Fibroblast of lung (primary cell): ENCODE results near the gene DDX10.

ENCODE experiments used
- EZH2 ChIP-seq: IDR thresholded peaks from 2 replicates; pipeline ENCODE4 v1.5.1; 2012; ENCODE audit warnings: low read length, control low read depth, mild to moderate bottlenecking; ENCODE audit errors: missing control alignments
- TF ChIP-seq, protein P1 (sequence below), 2 donors: IDR thresholded peaks in 1 of 2; conservative IDR thresholded peaks in 1 of 2; 1 replicate in 1 of 2; 2 replicates in 1 of 2; pipeline ENCODE4 v1.5.1; 2011 to 2012; ENCODE audit warnings: low read length in 2 of 2, control low read depth in 1 of 2, inconsistent platforms in 1 of 2, low read depth in 1 of 2, mild to moderate bottlenecking in 1 of 2

DNA sequence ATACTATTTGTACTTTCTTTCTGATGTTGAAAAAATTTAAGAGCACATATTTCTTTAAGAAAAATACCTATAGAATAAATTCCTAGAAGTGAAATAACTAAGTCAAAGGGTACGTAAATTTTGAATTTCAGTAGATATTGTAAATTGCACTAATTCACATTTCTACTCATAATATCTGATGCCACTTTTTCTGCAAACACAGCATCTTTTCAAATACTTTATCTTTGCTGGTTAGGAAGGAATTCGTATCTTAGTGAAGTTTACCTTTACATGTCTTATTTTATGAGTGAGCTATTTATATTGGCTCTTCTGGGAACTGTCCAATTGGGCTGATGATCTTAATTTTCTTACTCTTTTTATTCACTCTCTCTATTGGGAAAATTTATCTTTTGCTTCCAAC is 148.2 kb downstream of the DDX10 start:
- TF ChIP-seq, protein P1, sequence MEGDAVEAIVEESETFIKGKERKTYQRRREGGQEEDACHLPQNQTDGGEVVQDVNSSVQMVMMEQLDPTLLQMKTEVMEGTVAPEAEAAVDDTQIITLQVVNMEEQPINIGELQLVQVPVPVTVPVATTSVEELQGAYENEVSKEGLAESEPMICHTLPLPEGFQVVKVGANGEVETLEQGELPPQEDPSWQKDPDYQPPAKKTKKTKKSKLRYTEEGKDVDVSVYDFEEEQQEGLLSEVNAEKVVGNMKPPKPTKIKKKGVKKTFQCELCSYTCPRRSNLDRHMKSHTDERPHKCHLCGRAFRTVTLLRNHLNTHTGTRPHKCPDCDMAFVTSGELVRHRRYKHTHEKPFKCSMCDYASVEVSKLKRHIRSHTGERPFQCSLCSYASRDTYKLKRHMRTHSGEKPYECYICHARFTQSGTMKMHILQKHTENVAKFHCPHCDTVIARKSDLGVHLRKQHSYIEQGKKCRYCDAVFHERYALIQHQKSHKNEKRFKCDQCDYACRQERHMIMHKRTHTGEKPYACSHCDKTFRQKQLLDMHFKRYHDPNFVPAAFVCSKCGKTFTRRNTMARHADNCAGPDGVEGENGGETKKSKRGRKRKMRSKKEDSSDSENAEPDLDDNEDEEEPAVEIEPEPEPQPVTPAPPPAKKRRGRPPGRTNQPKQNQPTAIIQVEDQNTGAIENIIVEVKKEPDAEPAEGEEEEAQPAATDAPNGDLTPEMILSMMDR (conservative IDR thresholded peaks at IDR 0.05 in 1 of 2, IDR thresholded peaks at IDR 0.05 in 1 of 2; ENCODE audit: low read depth in 1 of 2, low read length in 2 of 2): no peak
- no peak for TF ChIP-seq EZH2
